K562 (cell line): ENCODE data around the gene ARMS2. TPM values are rescaled to one million over a fixed set of nuclear protein-coding genes. Genes with fewer than 3 reads are reported as not detected.

Experiments used
- ATAC-seq: fragments of 200-7000 bp; cut with Tn5 transposase; 3 replicates; pipeline ENCODE4 v1.9.1; 2020; ENCODE audit warnings: moderate library complexity
- BruUV-seq: library from RNA; stranded (reverse); fragments of 400-500 nt; replicated peaks from 2 replicates; lab custom pipeline; 2021; lab: Mats Ljungman, UMichigan
- CTCF ChIA-PET: fragments of 300-600 bp; formaldehyde crosslinking; extraction: SDS; loops from one replicate; lab custom pipeline; 2021; ENCODE audit warnings: low intra/inter-chr PET ratio; lab: Yijun Ruan, JAX
- POLR2A ChIA-PET: fragments of 300-600, 350-650 bp; sonication (Branson Sonifier 250); formaldehyde crosslinking; extraction: SDS; loops from one replicate; lab custom pipeline; 2021; ENCODE audit warnings: antibody characterized with exemption, inconsistent platforms; lab: Yijun Ruan, JAX
- DNase-seq, 4 experiments: peaks; one replicate each; pipeline versions ENCODE4 v3.0.0 to v3.0.0-alpha.2; 2011 to 2018; ENCODE audit warnings: low spot score in 3 of 4, mixed read lengths in 3 of 4; ENCODE audit errors: extremely low read depth in 1 of 4
- FAIRE-seq: peaks from 2 replicates; lab custom pipeline; 2011; peaks lifted over from hg19 to GRCh38; lab: Jason Lieb, UNC
- H2AFZ ChIP-seq: 2 replicates; pipeline ENCODE4 v1.6.0; 2011; ENCODE audit warnings: low read depth, low read length, control low read depth, inconsistent platforms
- H3K27ac ChIP-seq: fragments of 200-600 bp; 3 replicates; pipeline ENCODE4 v1.8.0; 2011; ENCODE audit warnings: low read depth, mild to moderate bottlenecking, control low read depth, inconsistent platforms, low read length, moderate library complexity, mixed read lengths; ENCODE audit errors: extremely low read depth
- H3K27me3 ChIP-seq, 2 experiments: fragments of 300-600 bp in 1 of 2; 2 replicates in 1 of 2; 3 replicates in 1 of 2; pipeline versions ENCODE4 v1.6.0 to v1.8.0; 2011; ENCODE audit warnings: inconsistent platforms in 2 of 2, low read length in 2 of 2, mild to moderate bottlenecking in 1 of 2, mixed read lengths in 1 of 2, moderate library complexity in 1 of 2; ENCODE audit not compliant: control insufficient read depth in 2 of 2, insufficient read depth in 2 of 2
- H3K36me3 ChIP-seq: fragments of 300-600 bp; 3 replicates; pipeline ENCODE4 v1.8.0; 2011; ENCODE audit warnings: mild to moderate bottlenecking, low read length, inconsistent platforms; ENCODE audit not compliant: control insufficient read depth, insufficient read depth
- H3K4me1 ChIP-seq, 2 experiments: fragments of 200-600 bp in 1 of 2; replicated peaks in 1 of 2; 2 replicates in 1 of 2; 3 replicates in 1 of 2; pipeline versions ENCODE4 v1.5.1 to v1.8.0; 2011; ENCODE audit warnings: inconsistent platforms in 2 of 2, low read length in 2 of 2, mild to moderate bottlenecking in 1 of 2, mixed read lengths in 1 of 2, moderate library complexity in 1 of 2; ENCODE audit not compliant: control insufficient read depth in 2 of 2, insufficient read depth in 2 of 2
- H3K4me2 ChIP-seq: 2 replicates; pipeline ENCODE4 v1.6.1; 2011; ENCODE audit warnings: low read length, control low read depth, inconsistent platforms, mixed read lengths; ENCODE audit not compliant: insufficient read depth
- H3K4me3 ChIP-seq: fragments of 200-600 bp; sonication (generic), shearing (Covaris generic); 2 replicates; pipeline ENCODE4 v1.5.1; 2016; ENCODE audit warnings: control low read depth, inconsistent platforms
- H3K79me2 ChIP-seq: fragments of 200-600 bp; 3 replicates; pipeline ENCODE4 v1.8.0; 2011; ENCODE audit warnings: low read length, inconsistent platforms; ENCODE audit not compliant: control insufficient read depth, insufficient read depth
- H3K9ac ChIP-seq, 2 experiments: 2 replicates each; pipeline versions ENCODE4 v1.6.0 to v1.6.1; 2011; ENCODE audit warnings: low read depth in 2 of 2, low read length in 2 of 2, control low read depth in 1 of 2, inconsistent platforms in 1 of 2, mild to moderate bottlenecking in 1 of 2, mixed read lengths in 1 of 2; ENCODE audit not compliant: insufficient read depth in 1 of 2
- H3K9me1 ChIP-seq: one replicate; pipeline ENCODE4 v1.6.0; 2011; ENCODE audit warnings: inconsistent platforms, mild to moderate bottlenecking, low read length, moderate library complexity; ENCODE audit not compliant: control insufficient read depth, insufficient read depth
- H3K9me3 ChIP-seq: replicated peaks from 2 replicates; pipeline ENCODE4 v1.5.1; 2011; ENCODE audit warnings: low read depth, low read length, inconsistent platforms; ENCODE audit not compliant: control insufficient read depth, insufficient read depth
- H4K20me1 ChIP-seq: replicated peaks from 2 replicates; pipeline ENCODE4 v1.6.1; 2011; ENCODE audit warnings: low read length, inconsistent platforms, mixed read lengths; ENCODE audit not compliant: control insufficient read depth, insufficient read depth
- ZNF586 ChIP-seq: fragments of 450-650 bp; formaldehyde crosslinking; conservative IDR thresholded peaks from 2 replicates; pipeline ENCODE4 v1.4.0; 2020; ENCODE audit warnings: mild to moderate bottlenecking, moderate library complexity
- WGBS: fragments of 100-300 bp; shearing (Covaris generic); methylation state at CpG from one replicate; pipeline ENCODE4 v1.1.6; 2016; ENCODE audit warnings: low coverage, mixed read lengths; ENCODE audit not compliant: insufficient coverage; ENCODE audit errors: missing lambda C conversion rate; 5-methylcytosine and 5-hydroxymethylcytosine counted together
- in situ Hi-C: fragments of 300-500 bp; cut with MboI; formaldehyde crosslinking; loops from 4 replicates; pipeline ENCODE4 v1.15.0; 2018; ENCODE audit warnings: inconsistent platforms, mixed read lengths
- intact Hi-C: fragments of 100-400 bp; cut with micrococcal nuclease; formaldehyde crosslinking; loops from 2 replicates; pipeline ENCODE4 v1.14.2; 2022
- polyA plus RNA-seq, 8 experiments: library from polyadenylated mRNA; depleted of rRNA in 4 of 8; stranded (reverse) in 5 of 8; unstranded in 3 of 8; fragments of >200 nt; fragmentation: Nextera tagmentation in 2 of 8; fragmentation: Illumina TruSeq in 1 of 8; extraction: Ambion mirVana in 2 of 8; extraction: Trizol in 1 of 8; gene quantifications; 2 replicates each; pipeline versions ENCODE4 v1.2.1 to v1.2.3, GENCODE V29; 2011 to 2014; ENCODE audit warnings: inconsistent platforms in 1 of 8, missing spikeins in 1 of 8
- total RNA-seq, 7 experiments: library from RNA; depleted of rRNA in 6 of 7; stranded (reverse); fragments of >200 nt in 6 of 7; fragmentation: Illumina TruSeq in 2 of 7; extraction: Trizol in 2 of 7; gene quantifications; 2 replicates each; pipeline versions ENCODE4 v1.2.1 to v1.2.3, GENCODE V29; 2011 to 2021; ENCODE audit warnings: low replicate concordance in 1 of 7
- TF ChIP-seq, protein P1 (sequence below): fragments of 250-450 bp; sonication (Bioruptor Pico); IDR thresholded peaks from 2 replicates; pipeline ENCODE4 v1.4.0; 2020; ENCODE audit warnings: mild to moderate bottlenecking, moderate library complexity
- TF ChIP-seq, protein P2 (sequence below), 2 experiments: fragments of 200-800 bp in 1 of 2; sonication (Bioruptor generic) in 1 of 2; sonication (generic) in 1 of 2; formaldehyde crosslinking in 1 of 2; IDR thresholded peaks in 1 of 2; conservative IDR thresholded peaks in 1 of 2; 2 replicates each; pipeline versions ENCODE4 v1.5.0 to v1.6.1; 2016 to 2020; ENCODE audit warnings: missing compliant biosample characterization in 1 of 2, missing genetic modification characterization in 1 of 2, missing genetic modification reagents in 1 of 2
- TF ChIP-seq, protein P3 (sequence below): fragments of 450-650 bp; IDR thresholded peaks from one replicate; pipeline ENCODE4 v1.6.1; 2018; ENCODE audit warnings: mild to moderate bottlenecking, moderate library complexity; ENCODE audit not compliant: partially characterized antibody

ARMS2 gene
- total and polyA plus RNA-seq, 9 of the 15 experiments (the other 6 are each of a cell fraction or from before 2014, with no cell fraction given): not detected

DNA sequence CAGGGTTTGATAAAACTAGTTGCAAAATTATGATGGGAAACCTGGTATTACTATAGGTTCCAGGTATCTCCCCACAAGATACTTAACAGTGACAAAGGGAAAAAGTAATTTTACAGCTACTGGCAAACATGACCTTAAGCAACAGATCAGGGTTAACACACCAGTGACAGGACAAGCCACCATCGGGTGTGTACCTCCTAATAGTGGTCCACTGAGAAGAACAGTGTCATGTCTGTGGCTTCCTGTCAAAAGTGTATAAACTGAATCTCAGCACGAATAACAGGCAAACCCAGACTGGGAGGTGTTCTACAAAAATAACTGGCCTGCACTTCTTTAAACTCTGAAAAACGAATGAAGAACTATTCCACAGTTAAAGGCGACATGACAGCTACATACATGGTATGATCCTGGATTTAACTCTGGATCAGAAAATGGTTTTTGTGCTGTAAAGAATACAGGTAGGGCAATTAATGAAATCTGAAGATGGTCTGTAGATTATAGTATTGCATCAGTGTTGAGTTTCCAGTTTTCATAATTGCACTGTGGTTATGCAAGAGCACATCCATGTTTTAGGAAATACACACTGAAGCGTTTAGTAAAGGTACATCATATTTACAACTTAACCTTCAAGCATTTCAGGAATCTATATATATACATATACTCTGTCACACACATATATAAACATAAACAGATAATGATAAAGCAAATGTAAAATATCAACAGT is 32.0 kb upstream of the ARMS2 start (continued):
- TF ChIP-seq, protein P1, sequence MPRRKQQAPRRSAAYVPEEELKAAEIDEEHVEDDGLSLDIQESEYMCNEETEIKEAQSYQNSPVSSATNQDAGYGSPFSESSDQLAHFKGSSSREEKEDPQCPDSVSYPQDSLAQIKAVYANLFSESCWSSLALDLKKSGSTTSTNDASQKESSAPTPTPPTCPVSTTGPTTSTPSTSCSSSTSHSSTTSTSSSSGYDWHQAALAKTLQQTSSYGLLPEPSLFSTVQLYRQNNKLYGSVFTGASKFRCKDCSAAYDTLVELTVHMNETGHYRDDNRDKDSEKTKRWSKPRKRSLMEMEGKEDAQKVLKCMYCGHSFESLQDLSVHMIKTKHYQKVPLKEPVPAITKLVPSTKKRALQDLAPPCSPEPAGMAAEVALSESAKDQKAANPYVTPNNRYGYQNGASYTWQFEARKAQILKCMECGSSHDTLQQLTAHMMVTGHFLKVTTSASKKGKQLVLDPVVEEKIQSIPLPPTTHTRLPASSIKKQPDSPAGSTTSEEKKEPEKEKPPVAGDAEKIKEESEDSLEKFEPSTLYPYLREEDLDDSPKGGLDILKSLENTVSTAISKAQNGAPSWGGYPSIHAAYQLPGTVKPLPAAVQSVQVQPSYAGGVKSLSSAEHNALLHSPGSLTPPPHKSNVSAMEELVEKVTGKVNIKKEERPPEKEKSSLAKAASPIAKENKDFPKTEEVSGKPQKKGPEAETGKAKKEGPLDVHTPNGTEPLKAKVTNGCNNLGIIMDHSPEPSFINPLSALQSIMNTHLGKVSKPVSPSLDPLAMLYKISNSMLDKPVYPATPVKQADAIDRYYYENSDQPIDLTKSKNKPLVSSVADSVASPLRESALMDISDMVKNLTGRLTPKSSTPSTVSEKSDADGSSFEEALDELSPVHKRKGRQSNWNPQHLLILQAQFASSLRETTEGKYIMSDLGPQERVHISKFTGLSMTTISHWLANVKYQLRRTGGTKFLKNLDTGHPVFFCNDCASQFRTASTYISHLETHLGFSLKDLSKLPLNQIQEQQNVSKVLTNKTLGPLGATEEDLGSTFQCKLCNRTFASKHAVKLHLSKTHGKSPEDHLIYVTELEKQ: no peak
- TF ChIP-seq, all 486 proteins: peak for 0

DNA sequence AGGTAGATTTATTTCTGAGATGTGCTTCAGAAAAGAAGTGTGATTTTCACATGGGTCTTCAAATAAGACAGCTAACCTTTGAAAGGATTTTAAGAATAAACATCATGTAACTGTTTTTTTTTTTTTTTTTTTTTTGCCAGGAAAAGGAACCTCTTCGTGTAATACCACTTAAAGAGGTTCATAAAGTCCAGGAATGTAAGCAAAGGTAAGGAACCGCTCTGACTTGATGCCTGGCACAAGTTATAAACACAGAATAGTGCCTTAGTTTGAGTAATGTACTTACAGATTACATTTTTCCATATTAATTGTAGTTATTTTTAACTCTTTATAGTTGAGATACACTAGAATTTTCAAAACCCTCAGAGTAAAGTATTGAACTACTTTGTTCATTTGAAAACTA is 30.4 kb upstream of the ARMS2 start:
- no peak for DNase-seq
- H3K9ac ChIP-seq: no peak overlapping the region
- CTCF ChIA-PET: no interaction called here
- in situ Hi-C loops: no loop called here
- no peak overlapping the region for H2AFZ ChIP-seq
- TF ChIP-seq, protein P2, sequence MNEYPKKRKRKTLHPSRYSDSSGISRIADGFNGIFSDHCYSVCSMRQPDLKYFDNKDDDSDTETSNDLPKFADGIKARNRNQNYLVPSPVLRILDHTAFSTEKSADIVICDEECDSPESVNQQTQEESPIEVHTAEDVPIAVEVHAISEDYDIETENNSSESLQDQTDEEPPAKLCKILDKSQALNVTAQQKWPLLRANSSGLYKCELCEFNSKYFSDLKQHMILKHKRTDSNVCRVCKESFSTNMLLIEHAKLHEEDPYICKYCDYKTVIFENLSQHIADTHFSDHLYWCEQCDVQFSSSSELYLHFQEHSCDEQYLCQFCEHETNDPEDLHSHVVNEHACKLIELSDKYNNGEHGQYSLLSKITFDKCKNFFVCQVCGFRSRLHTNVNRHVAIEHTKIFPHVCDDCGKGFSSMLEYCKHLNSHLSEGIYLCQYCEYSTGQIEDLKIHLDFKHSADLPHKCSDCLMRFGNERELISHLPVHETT (CRISPR knock-in tag; conservative IDR thresholded peaks at IDR 0.05 in 1 of 2, IDR thresholded peaks at IDR 0.05 in 1 of 2): no peak
- no peak for TF ChIP-seq ZNF586 (CRISPR knock-in tag)
- TF ChIP-seq, protein P3, sequence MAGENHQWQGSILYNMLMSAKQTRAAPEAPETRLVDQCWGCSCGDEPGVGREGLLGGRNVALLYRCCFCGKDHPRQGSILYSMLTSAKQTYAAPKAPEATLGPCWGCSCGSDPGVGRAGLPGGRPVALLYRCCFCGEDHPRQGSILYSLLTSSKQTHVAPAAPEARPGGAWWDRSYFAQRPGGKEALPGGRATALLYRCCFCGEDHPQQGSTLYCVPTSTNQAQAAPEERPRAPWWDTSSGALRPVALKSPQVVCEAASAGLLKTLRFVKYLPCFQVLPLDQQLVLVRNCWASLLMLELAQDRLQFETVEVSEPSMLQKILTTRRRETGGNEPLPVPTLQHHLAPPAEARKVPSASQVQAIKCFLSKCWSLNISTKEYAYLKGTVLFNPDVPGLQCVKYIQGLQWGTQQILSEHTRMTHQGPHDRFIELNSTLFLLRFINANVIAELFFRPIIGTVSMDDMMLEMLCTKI: no peak
- TF ChIP-seq, all 486 proteins: peak for 0
- no peaks in the 10 kb centered on the region for H3K4me1 ChIP-seq
- 17% methylated on average over 2 of the region's 2 CpGs for WGBS
- POLR2A ChIA-PET: interaction anchor here (0.6 kb wide), 1 partner anchor 63 kb away, joined by 3 read pairs; no protein-coding TSS in a partner anchor
- ATAC-seq (no peak), FAIRE-seq (no peak)
- H3K4me2 ChIP-seq: no peak overlapping the region
- no peaks in the 10 kb centered on the region for H3K27me3 ChIP-seq
- no peak overlapping the region for H3K27ac ChIP-seq
- no TSS peak for BruUV-seq
- no peaks in the 10 kb centered on the region for H3K9me3 ChIP-seq
- no peak overlapping the region for H3K4me3 ChIP-seq
- H3K9me1 ChIP-seq: no peaks in the 10 kb centered on the region
- no peaks in the 10 kb centered on the region for H4K20me1 ChIP-seq
- no peaks in the 10 kb centered on the region for H3K79me2 ChIP-seq
- intact Hi-C loops: no loop called here
- no peaks in the 10 kb centered on the region for H3K36me3 ChIP-seq
